ENCODE measurements around the gene NMBR. TPM values are rescaled to one million over a fixed set of nuclear protein-coding genes. Genes with fewer than 3 reads are reported as not detected.
"Not testable (repeated sequence)": the region's sequence is repeated elsewhere in the genome, so short reads cannot be mapped to it uniquely, and the experiment has no call there.

Gene NMBR
- total RNA-seq, result not detected

DNA sequence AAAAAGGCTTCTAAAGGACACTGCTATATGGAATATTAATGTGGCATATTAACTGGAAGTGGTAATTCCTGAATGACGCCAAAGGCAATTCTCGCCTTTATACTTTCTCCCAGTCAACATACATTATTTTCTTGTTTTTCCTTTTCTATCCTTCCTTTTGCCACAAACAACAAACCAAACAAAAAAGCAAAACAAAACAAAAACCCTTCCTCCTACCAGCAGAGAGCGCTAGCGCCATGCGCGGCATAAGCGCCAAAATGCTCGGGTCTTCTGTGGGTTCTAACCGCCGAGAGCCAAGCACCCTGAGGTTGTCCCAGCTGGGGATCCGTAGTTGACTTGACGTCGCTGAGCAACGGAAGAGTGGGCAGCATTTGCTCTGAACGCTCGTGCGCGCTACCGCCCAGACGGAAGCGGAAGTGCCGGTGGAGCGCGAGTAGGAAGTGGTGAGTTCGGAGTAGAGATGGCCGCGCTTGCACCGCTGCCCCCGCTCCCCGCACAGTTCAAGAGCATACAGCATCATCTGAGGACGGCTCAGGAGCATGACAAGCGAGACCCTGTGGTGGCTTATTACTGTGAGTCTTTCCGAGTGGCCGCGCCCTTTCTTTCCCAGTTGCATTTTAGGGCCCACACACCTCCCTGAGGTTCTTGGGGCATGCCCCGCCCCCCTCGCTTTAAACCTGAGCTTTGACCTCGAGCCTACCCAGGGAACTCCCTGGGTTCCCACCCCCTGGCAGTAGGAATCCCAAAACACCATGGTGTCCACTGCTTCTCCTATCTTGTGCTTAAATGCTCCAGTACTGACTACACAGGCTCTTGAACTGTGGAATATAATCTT, at the start of gene NMBR, which contains the start of gene VTA1:
Gene NMBR, minus strand, starts transcription at position 295 of the 835 bp plus-strand sequence. CDS start 58,464 bp downstream, outside the sequence.
Gene VTA1, plus strand, starts transcription at position 436 of the 835 bp plus-strand sequence. Its CDS starts 25 bp downstream, at position 461.
- TF ChIP-seq EP300 (IDR thresholded peaks at IDR 0.05) (no peak), POLR2AphosphoS5 (IDR thresholded peaks at IDR 0.05) (peak; percentile 96), POLR2A (IDR thresholded peaks at IDR 0.05) (no peak)
- TF ChIP-seq, protein P1, sequence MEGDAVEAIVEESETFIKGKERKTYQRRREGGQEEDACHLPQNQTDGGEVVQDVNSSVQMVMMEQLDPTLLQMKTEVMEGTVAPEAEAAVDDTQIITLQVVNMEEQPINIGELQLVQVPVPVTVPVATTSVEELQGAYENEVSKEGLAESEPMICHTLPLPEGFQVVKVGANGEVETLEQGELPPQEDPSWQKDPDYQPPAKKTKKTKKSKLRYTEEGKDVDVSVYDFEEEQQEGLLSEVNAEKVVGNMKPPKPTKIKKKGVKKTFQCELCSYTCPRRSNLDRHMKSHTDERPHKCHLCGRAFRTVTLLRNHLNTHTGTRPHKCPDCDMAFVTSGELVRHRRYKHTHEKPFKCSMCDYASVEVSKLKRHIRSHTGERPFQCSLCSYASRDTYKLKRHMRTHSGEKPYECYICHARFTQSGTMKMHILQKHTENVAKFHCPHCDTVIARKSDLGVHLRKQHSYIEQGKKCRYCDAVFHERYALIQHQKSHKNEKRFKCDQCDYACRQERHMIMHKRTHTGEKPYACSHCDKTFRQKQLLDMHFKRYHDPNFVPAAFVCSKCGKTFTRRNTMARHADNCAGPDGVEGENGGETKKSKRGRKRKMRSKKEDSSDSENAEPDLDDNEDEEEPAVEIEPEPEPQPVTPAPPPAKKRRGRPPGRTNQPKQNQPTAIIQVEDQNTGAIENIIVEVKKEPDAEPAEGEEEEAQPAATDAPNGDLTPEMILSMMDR (IDR thresholded peaks at IDR 0.05), result peak; percentile 78 to 95 (median 82)
- H3K4me3 ChIP-seq, result peak within 1 kb of the TSS; percentile 68 to 99
- no peaks in the 10 kb centered on the region for H3K9me3 ChIP-seq
- H3K36me3 ChIP-seq, result no peaks in the 10 kb centered on the region
- H3K4me1 ChIP-seq, result peaks cover 5 to 34% (median 14%) of the 10 kb centered on the region in 3 donors
- ATAC-seq, result peak; percentile 98
- H3K27ac ChIP-seq, result peak within 1 kb of the TSS; percentile 61 to 78 (median 75)
- 0% methylated on average over 11 to 21 of the region's 38 CpGs for WGBS, 2 donors (ENCODE audit: low coverage in 1 of 2)
- H3K27me3 ChIP-seq, result no peaks in the 10 kb centered on the region

DNA sequence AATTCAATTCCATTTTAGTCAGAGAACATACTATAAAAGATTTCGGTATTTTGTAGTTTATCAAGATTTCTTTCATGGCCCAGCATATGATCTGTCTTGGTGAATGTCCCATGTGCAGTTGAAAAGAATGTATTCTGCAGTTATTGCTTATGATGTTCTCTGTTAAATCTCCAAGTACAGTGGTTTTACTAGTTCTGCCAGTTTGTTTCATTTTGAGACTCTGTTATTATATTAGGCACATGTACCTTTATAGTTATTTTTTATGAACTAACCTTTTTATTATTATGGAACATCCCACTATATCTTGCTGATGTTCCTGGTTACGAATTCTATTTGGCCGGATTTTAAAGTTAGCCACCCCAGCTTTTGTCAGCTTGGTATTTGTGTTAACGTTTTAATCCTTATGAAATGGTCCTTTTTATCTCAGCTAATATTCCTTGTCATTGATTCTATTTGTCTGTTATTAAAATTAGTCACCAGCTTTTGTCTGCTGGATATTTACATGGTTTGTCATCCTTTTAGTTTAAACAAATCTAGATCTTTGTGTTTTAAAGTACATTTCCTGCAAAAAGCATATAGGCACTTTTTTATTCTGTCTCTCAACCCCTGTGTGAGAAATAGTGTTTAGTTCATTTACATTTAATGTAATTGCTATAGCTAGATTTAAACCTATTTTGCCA, 49.1 kb upstream of the NMBR start:
- ATAC-seq, result no peak
- WGBS, 2 donors (ENCODE audit: low coverage in 1 of 2), result 88 to 95% methylated on average over 4 of the region's 4 CpGs

DNA sequence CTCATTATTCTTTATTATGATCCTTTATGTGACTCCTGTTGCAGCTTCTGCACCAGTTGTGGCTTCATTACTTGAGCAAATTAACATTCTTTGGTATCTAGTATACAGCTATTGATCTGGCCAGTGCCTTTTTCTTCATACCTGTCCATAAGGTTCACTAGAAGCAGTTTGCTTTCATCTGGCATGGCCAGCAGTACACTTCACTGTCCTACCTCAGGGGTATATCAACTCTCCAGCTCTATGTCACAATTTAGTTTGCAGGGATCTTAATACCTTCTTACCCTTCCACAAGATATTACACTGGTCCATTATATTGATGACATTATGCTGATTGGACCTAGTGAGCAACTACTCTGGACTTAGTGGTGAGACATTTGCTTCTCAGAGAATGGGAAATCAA, 46.7 kb upstream of the NMBR start:
- Histone ChIP-seq H3K27me3 (no peaks in the 10 kb centered on the region), H3K9me3 (no peaks in the 10 kb centered on the region), H3K4me1 (no peaks in the 10 kb centered on the region), H3K27ac (no peak overlapping the region), H3K4me3 (no peak overlapping the region), H3K36me3 (peaks cover 0 to 26% of the 10 kb centered on the region in 2 donors)
- TF ChIP-seq POLR2AphosphoS5 (IDR thresholded peaks at IDR 0.05), result no peak
- TF ChIP-seq EP300 (IDR thresholded peaks at IDR 0.05), result no peak
- TF ChIP-seq POLR2A (IDR thresholded peaks at IDR 0.05), result no peak
- TF ChIP-seq, protein P1 (IDR thresholded peaks at IDR 0.05), result no peak
- ATAC-seq, result no peak

More for the DNA sequence above, 49.1 kb upstream of the NMBR start:
- H3K4me1 ChIP-seq, result no peaks in the 10 kb centered on the region
- no peak for TF ChIP-seq POLR2A (IDR thresholded peaks at IDR 0.05)
- TF ChIP-seq, protein P1 (IDR thresholded peaks at IDR 0.05), result no peak
- no peak for TF ChIP-seq POLR2AphosphoS5 (IDR thresholded peaks at IDR 0.05)
- TF ChIP-seq EP300 (IDR thresholded peaks at IDR 0.05), result no peak
- H3K36me3 ChIP-seq, result peaks cover 0 to 31% of the 10 kb centered on the region in 2 donors
- H3K4me3 ChIP-seq, result no peak overlapping the region
- H3K27me3 ChIP-seq, result no peaks in the 10 kb centered on the region
- H3K9me3 ChIP-seq, result no peaks in the 10 kb centered on the region
- no peak overlapping the region for H3K27ac ChIP-seq

DNA sequence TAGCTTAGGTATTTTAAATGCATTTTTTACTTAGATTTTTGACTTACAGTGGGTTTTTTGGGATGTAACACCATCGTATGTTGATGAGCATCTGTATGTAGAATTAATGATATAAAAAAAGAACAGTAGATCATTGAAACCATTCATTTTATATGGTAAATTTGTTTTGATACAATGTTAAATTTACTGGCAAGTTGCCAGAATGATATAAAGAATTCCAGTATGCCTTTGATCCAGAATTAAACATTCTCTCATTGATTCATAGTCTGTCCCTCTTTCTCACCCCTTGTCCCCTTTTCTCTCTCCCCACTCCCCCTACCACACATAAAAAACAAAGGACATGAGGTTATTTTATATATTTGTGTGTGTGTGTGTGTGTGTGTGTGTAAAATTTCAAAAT, 45.4 kb upstream of the NMBR start:
- WGBS, 2 donors (ENCODE audit: low coverage in 1 of 2), result 100% methylated on average over 1 of the region's 1 CpG
- Histone ChIP-seq H3K27me3 (no peaks in the 10 kb centered on the region), H3K36me3 (peaks cover 0 to 22% of the 10 kb centered on the region in 2 donors), H3K4me1 (peaks cover 0 to 3% (median 0%) of the 10 kb centered on the region in 3 donors), H3K27ac (no peak overlapping the region), H3K4me3 (no peak overlapping the region), H3K9me3 (no peaks in the 10 kb centered on the region)
- TF ChIP-seq POLR2AphosphoS5 (IDR thresholded peaks at IDR 0.05), result no peak
- TF ChIP-seq EP300 (IDR thresholded peaks at IDR 0.05), result no peak
- no peak for ATAC-seq

DNA sequence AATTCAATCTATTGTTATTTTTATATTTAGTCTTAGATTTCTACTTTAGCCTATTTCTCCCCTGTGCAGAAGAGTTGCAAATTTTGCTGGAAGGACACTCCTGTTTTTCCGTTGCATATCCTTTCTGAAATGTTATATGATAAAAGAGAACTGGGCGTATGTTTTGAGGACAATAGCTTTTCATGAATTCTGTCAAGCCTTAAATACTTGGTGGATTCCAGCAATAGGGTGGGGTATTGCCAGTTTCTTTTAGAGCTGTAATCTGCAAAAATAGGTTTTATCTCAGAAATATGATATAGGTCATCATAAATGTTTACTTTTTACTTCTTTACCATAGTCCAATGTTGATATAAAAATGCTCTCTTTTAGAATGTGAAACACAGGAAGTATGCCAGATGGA, 42.1 kb upstream of the NMBR start:
- Histone ChIP-seq H3K27me3 (no peaks in the 10 kb centered on the region), H3K9me3 (no peaks in the 10 kb centered on the region), H3K4me1 (peaks cover 0 to 18% (median 0%) of the 10 kb centered on the region in 3 donors), H3K4me3 (no peak overlapping the region), H3K36me3 (peaks cover 0 to 21% of the 10 kb centered on the region in 2 donors), H3K27ac (no peak overlapping the region)
- no peak for TF ChIP-seq POLR2A (IDR thresholded peaks at IDR 0.05)
- no peak for TF ChIP-seq POLR2AphosphoS5 (IDR thresholded peaks at IDR 0.05)
- TF ChIP-seq, protein P1 (IDR thresholded peaks at IDR 0.05), result no peak
- no peak for TF ChIP-seq EP300 (IDR thresholded peaks at IDR 0.05)
- 97 to 100% methylated on average over 1 to 2 of the region's 2 CpGs for WGBS, 2 donors (ENCODE audit: low coverage in 1 of 2)
- ATAC-seq, result no peak

DNA sequence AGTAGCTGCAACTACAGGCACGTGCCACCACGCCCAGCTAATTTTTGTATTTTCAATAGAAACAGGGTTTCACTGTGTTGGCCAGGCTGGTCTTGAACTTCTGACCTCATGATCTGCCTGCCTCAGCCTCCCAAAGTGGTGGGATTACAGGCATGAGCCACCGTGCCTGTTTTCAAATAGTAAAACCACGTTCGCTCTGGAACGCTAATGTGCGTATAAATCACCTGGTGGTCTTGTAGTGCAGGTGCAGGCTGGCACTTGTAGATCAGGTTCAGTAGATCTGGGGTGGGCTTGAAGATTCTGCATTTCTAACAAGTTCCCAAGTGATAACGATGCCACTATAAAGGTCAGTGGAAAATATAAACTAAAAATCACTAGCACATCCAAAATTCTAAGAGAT, 41.4 kb upstream of the NMBR start:
- peaks cover 0 to 18% (median 0%) of the 10 kb centered on the region in 3 donors for H3K4me1 ChIP-seq
- ATAC-seq, H3K27ac ChIP-seq, H3K27me3 ChIP-seq, H3K9me3 ChIP-seq, H3K4me3 ChIP-seq: not testable (repeated sequence)
- peaks cover 0 to 16% of the 10 kb centered on the region in 2 donors for H3K36me3 ChIP-seq
- 92 to 93% methylated on average over 6 to 8 of the region's 8 CpGs for WGBS, 2 donors (ENCODE audit: low coverage in 1 of 2)
